ENCODE data around the gene SPRYD3. TPM values are rescaled to one million over a fixed set of nuclear protein-coding genes. Genes with fewer than 3 reads are reported as not detected.

Gene SPRYD3
- total RNA-seq, 4 donors from 2014 or later: 27.8 to 38.7 (median 34.8) TPM

GRCh38 chr12:53025250-53025649 lies 53.9 kb downstream of the SPRYD3 start:
- no peak overlapping the region for H3K4me3 ChIP-seq
- no peak for TF ChIP-seq CTCF (IDR thresholded peaks at IDR 0.05)
- TF ChIP-seq POLR2A (IDR thresholded peaks at IDR 0.05): no peak
- no peaks in the 10 kb centered on the region for H3K27me3 ChIP-seq
- H3K9me3 ChIP-seq: no peaks in the 10 kb centered on the region
- no peak for DNase-seq
- no peak overlapping the region for H3K27ac ChIP-seq
- peaks cover 0 to 96% (median 5%) of the 10 kb centered on the region in 3 donors for H3K36me3 ChIP-seq
- H3K4me1 ChIP-seq: no peaks in the 10 kb centered on the region

GRCh38 chr12:53014709-53015108 lies 64.5 kb downstream of the SPRYD3 start:
- no peak overlapping the region for H3K27ac ChIP-seq

More at GRCh38 chr12:53014709-53015108, 64.5 kb downstream of the SPRYD3 start:
- Histone ChIP-seq H3K27me3 (no peaks in the 10 kb centered on the region), H3K9me3 (no peaks in the 10 kb centered on the region), H3K4me3 (no peak overlapping the region), H3K36me3 (peaks cover 0 to 36% (median 0%) of the 10 kb centered on the region in 3 donors), H3K4me1 (peaks cover 0 to 20% (median 5%) of the 10 kb centered on the region in 4 donors)
- DNase-seq: no peak
- TF ChIP-seq CTCF (IDR thresholded peaks at IDR 0.05) (no peak), POLR2A (IDR thresholded peaks at IDR 0.05) (no peak)

Small RNA genes within 50 kb of the gene (small RNA-seq; reads per million reads assigned to genes)
- 0 reads per million in 2 donors for gene MIR6757

Other genes with a start within 250 kb of the SPRYD3 start
- not detected for gene KRT79, start 245.1 kb downstream of the SPRYD3 start, total RNA-seq
- gene KRT78, start 230.4 kb downstream of the SPRYD3 start, total RNA-seq: not detected
- gene KRT8, start 174.3 kb downstream of the SPRYD3 start, total RNA-seq: 1,000 to 10,000 TPM; 1,046 to 2,452 (median 2,098) TPM
- 100 to 1,000 TPM; 320 to 614 (median 477) TPM for gene KRT18, start 130.3 kb downstream of the SPRYD3 start, total RNA-seq
- gene EIF4B, start 72.9 kb downstream of the SPRYD3 start, total RNA-seq: 100 to 1,000 TPM; 234 to 531 (median 250) TPM
- gene TNS2, start 29.3 kb downstream of the SPRYD3 start, total RNA-seq: 100 to 1,000 TPM in 3 of 4 donors, 10 to 100 TPM in 1; 29.2 to 274 (median 154) TPM
- gene IGFBP6, start 18.3 kb upstream of the SPRYD3 start, total RNA-seq: 100 to 1,000 TPM in 2 of 4 donors, 10 to 100 TPM in 2; 68.5 to 191 (median 128) TPM
- gene SOAT2, start 24.1 kb upstream of the SPRYD3 start, total RNA-seq: 10 to 100 TPM in 3 of 4 donors, not detected in 1; 13.3 to 55.0 (median 34.5) TPM
- gene ZNF740, start 101.3 kb upstream of the SPRYD3 start, total RNA-seq: 10 to 100 TPM; 11.9 to 38.8 (median 23.1) TPM
- gene CSAD, start 101.5 kb upstream of the SPRYD3 start, total RNA-seq: 100 to 1,000 TPM in 2 of 4 donors, 10 to 100 TPM in 2; 36.1 to 154 (median 109) TPM
- 10 to 100 TPM in 1 of 4 donors, 1 to 10 TPM in 3; 3.8 to 66.0 (median 4.4) TPM for gene ITGB7, start 127.9 kb upstream of the SPRYD3 start, total RNA-seq
- gene RARG, start 152.8 kb upstream of the SPRYD3 start, total RNA-seq: 10 to 100 TPM in 1 of 4 donors, 1 to 10 TPM in 3; 1.9 to 10.7 (median 5.7) TPM
- 100 to 1,000 TPM in 1 of 4 donors, 10 to 100 TPM in 3; 47.0 to 108 (median 87.0) TPM for gene ESPL1, start 188.9 kb upstream of the SPRYD3 start, total RNA-seq
- 100 to 1,000 TPM; 223 to 578 (median 263) TPM for gene PFDN5, start 216.2 kb upstream of the SPRYD3 start, total RNA-seq
- 10 to 100 TPM; 18.4 to 25.6 (median 24.8) TPM for gene MYG1, start 220.3 kb upstream of the SPRYD3 start, total RNA-seq
- 100 to 1,000 TPM in 1 of 4 donors, 10 to 100 TPM in 3; 36.4 to 143 (median 51.1) TPM for gene AAAS, start 242.2 kb upstream of the SPRYD3 start, total RNA-seq

All from Peyer's patch (tissue), 4 donors.